Gastroesophageal sphincter (tissue), 3 donors: ENCODE measurements around the gene HS6ST2.

Source experiments
- CTCF ChIP-seq, 4 experiments: fragments of 200-600 bp in 2 of 4; fragments of 450-650 bp in 2 of 4; sonication (generic) in 1 of 4; IDR thresholded peaks; one replicate each; pipeline ENCODE4 v1.5.1; 2017 to 2019; ENCODE audit warnings: antibody characterized with exemption in 4 of 4, mild to moderate bottlenecking in 2 of 4, moderate library complexity in 2 of 4
- POLR2A ChIP-seq, 2 donors: fragments of 450-650 bp; IDR thresholded peaks; one replicate each; pipeline ENCODE4 v1.6.1; 2017; ENCODE audit warnings: antibody characterized with exemption in 2 of 2, mild to moderate bottlenecking in 2 of 2, moderate library complexity in 1 of 2

GRCh38 chrX:132791714-132792113, 166.7 kb downstream of the HS6ST2 start:
- TF ChIP-seq CTCF (IDR thresholded peaks at IDR 0.05) (no peak), POLR2A (IDR thresholded peaks at IDR 0.05) (no peak)
